Naive thymus-derived CD4-positive, alpha-beta T cell (primary cell): ENCODE measurements around the gene RIMS1. TPM values are rescaled to one million over a fixed set of nuclear protein-coding genes. Genes with fewer than 3 reads are reported as not detected.
"Not testable (repeated sequence)": the region's sequence is repeated elsewhere in the genome, so short reads cannot be mapped to it uniquely, and the experiment has no call there.

Source experiments
- ATAC-seq: fragments of 150-1000 bp; cut with Tn5 transposase; 2 replicates; pipeline ENCODE4 v1.10.0; 2021; ENCODE audit warnings: mild to moderate bottlenecking, moderate library complexity
- CTCF ChIA-PET: fragments of 350-600 bp; sonication (Branson Sonifier 250); formaldehyde crosslinking; loops from one replicate; lab custom pipeline; 2021; ENCODE audit warnings: antibody characterized with exemption; lab: Charles Lee
- POLR2A ChIA-PET: fragments of 350-600 bp; sonication (Branson Sonifier 250); formaldehyde crosslinking; loops from one replicate; lab custom pipeline; 2021; ENCODE audit warnings: antibody characterized with exemption, inconsistent platforms; lab: Charles Lee
- DNase-seq, 9 donors: peaks; one replicate each; pipeline versions ENCODE4 v3.0.0 to v3.0.0-alpha.2; 2020 to 2022; ENCODE audit warnings: mixed read lengths in 1 of 9
- H3K27ac ChIP-seq: one replicate; pipeline ENCODE4 v1.7.0; 2013; ENCODE audit warnings: mild to moderate bottlenecking, low read depth, low read length, moderate library complexity
- H3K27me3 ChIP-seq, 2 donors: one replicate each; pipeline ENCODE4 v1.7.0; 2013; ENCODE audit warnings: low read length in 2 of 2, mild to moderate bottlenecking in 2 of 2, moderate library complexity in 2 of 2; ENCODE audit not compliant: control insufficient read depth in 2 of 2, insufficient read depth in 2 of 2
- H3K36me3 ChIP-seq, 3 experiments: 1 replicate in 2 of 3; 2 replicates in 1 of 3; pipeline ENCODE4 v1.7.0; 2013; ENCODE audit warnings: low read length in 3 of 3, mild to moderate bottlenecking in 3 of 3, moderate library complexity in 1 of 3; ENCODE audit not compliant: insufficient read depth in 3 of 3, control insufficient read depth in 2 of 3
- H3K4me1 ChIP-seq, 2 donors: one replicate each; pipeline ENCODE4 v1.7.0; 2013; ENCODE audit warnings: low read length in 2 of 2, mild to moderate bottlenecking in 2 of 2, moderate library complexity in 1 of 2; ENCODE audit not compliant: control insufficient read depth in 2 of 2, insufficient read depth in 2 of 2
- H3K4me3 ChIP-seq: 2 replicates; pipeline ENCODE4 v1.7.0; 2013; ENCODE audit warnings: mild to moderate bottlenecking, low read length
- H3K9me3 ChIP-seq, 3 experiments: 1 replicate in 2 of 3; 2 replicates in 1 of 3; pipeline ENCODE4 v1.7.0; 2013; ENCODE audit warnings: low read length in 3 of 3; ENCODE audit not compliant: control insufficient read depth in 2 of 3
- H3K27ac Mint-ChIP-seq, 9 donors: one replicate each; pipeline ENCODE4 v1.8.0; 2020 to 2022; ENCODE audit warnings: mixed read lengths in 9 of 9, mild to moderate bottlenecking in 8 of 9, moderate library complexity in 5 of 9, inconsistent platforms in 2 of 9
- H3K27me3 Mint-ChIP-seq, 5 donors: one replicate each; pipeline ENCODE4 v1.8.0; 2021 to 2022; ENCODE audit warnings: mixed read lengths in 5 of 5, mild to moderate bottlenecking in 1 of 5
- H3K36me3 Mint-ChIP-seq, 5 donors: one replicate each; pipeline ENCODE4 v1.8.0; 2020 to 2022; ENCODE audit warnings: mixed read lengths in 5 of 5, mild to moderate bottlenecking in 3 of 5, inconsistent platforms in 1 of 5
- H3K4me1 Mint-ChIP-seq, 7 donors: one replicate each; pipeline ENCODE4 v1.8.0; 2020 to 2022; ENCODE audit warnings: mixed read lengths in 7 of 7, mild to moderate bottlenecking in 3 of 7, inconsistent platforms in 1 of 7
- H3K4me3 Mint-ChIP-seq, 10 donors: one replicate each; pipeline ENCODE4 v1.8.0; 2020 to 2022; ENCODE audit warnings: mild to moderate bottlenecking in 10 of 10, mixed read lengths in 10 of 10, moderate library complexity in 6 of 10, inconsistent platforms in 2 of 10
- H3K9me3 Mint-ChIP-seq, 11 donors: one replicate each; pipeline ENCODE4 v1.8.0; 2020 to 2022; ENCODE audit warnings: mixed read lengths in 11 of 11, mild to moderate bottlenecking in 4 of 11, inconsistent platforms in 1 of 11, moderate library complexity in 1 of 11
- intact Hi-C, 2 donors: fragments of 100-400 bp; cut with micrococcal nuclease; formaldehyde crosslinking; loops; one replicate each; pipeline ENCODE4 v1.15.1; 2023
- polyA plus RNA-seq, 2 donors: library from polyadenylated mRNA; unstranded; fragments of 300-500 nt; fragmentation: Illumina TruSeq; gene quantifications; one replicate each; pipeline ENCODE4 v1.2.3, GENCODE V29; 2021
- total RNA-seq, 6 experiments: library from RNA in 5 of 6; stranded (reverse) in 5 of 6; gene quantifications; 1 replicate in 5 of 6; 2 replicates in 1 of 6; pipeline ENCODE4 v1.2.3 and lab custom pipeline; 2021 to 2026

The RIMS1 gene
- total and polyA plus RNA-seq, 7 experiments from 2014 or later: not detected

DNA sequence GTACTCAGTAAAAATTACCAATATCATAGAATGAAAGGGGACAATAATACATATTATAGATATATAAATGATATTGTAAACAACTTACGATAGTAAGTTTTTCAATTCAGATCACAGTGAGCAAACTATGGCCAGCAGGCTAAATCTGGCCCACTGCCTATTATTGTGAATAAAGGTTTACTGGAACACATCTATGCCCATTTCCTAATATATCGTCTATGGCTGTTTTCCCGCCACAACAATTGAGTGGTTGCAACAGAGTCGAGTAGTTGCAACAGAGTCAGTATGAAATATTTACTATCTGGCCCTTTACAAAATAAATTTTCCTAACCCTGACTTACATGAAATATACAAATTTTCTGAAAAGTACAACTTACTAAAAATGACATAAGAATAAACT lies 438.2 kb downstream of the RIMS1 start:
- H3K4me1 ChIP-seq: no peaks in the 10 kb centered on the region
- intact Hi-C loops: no loop called here
- Mint-ChIP-seq H3K9me3 (no peaks in the 10 kb centered on the region), H3K4me1 (no peaks in the 10 kb centered on the region), H3K4me3 (no peak overlapping the region), H3K27ac (no peak overlapping the region), H3K27me3 (peaks cover 4 to 13% (median 5%) of the 10 kb centered on the region in 5 donors), H3K36me3 (no peaks in the 10 kb centered on the region)
- H3K36me3 ChIP-seq: no peaks in the 10 kb centered on the region
- no peak for DNase-seq
- no peaks in the 10 kb centered on the region for H3K9me3 ChIP-seq
- H3K27ac ChIP-seq: no peak overlapping the region
- POLR2A ChIA-PET: no interaction called here
- no peaks in the 10 kb centered on the region for H3K27me3 ChIP-seq
- CTCF ChIA-PET: no interaction called here
- H3K4me3 ChIP-seq: no peak overlapping the region
- no peak for ATAC-seq

DNA sequence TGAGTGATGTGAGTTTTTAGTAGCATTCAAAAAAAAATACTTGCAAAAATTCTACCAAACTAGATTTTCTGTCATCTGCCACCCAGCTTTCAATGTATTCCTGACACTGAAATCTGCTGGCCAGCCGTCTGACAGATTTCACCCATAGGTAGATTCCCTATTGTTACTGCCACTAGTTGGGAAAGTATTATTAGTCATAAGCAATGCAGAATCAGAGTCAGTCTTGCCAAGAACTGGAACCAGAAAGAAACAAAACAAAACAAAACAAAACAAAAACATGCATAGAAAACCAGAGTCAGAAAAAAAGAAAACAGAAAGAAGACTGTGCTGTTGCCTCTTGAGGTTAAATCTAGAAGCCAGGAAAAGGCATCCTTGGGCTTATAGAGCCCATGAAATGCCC lies 442.4 kb downstream of the RIMS1 start:
- no peaks in the 10 kb centered on the region for H3K9me3 ChIP-seq
- no peak overlapping the region for H3K27ac ChIP-seq
- no peak for ATAC-seq
- no peak overlapping the region for H3K27ac Mint-ChIP-seq
- intact Hi-C loops: no loop called here
- POLR2A ChIA-PET: no interaction called here
- H3K36me3 Mint-ChIP-seq: no peaks in the 10 kb centered on the region
- DNase-seq: no peak
- CTCF ChIA-PET: no interaction called here
- no peak overlapping the region for H3K4me3 ChIP-seq
- H3K4me1 ChIP-seq: no peaks in the 10 kb centered on the region
- no peaks in the 10 kb centered on the region for H3K36me3 ChIP-seq
- no peak overlapping the region for H3K4me3 Mint-ChIP-seq
- H3K9me3 Mint-ChIP-seq: peaks cover 0 to 3% (median 0%) of the 10 kb centered on the region in 11 donors
- H3K27me3 ChIP-seq: no peaks in the 10 kb centered on the region
- no peaks in the 10 kb centered on the region for H3K4me1 Mint-ChIP-seq
- peaks cover 0 to 13% (median 2%) of the 10 kb centered on the region in 5 donors for H3K27me3 Mint-ChIP-seq

- DNase-seq, H3K27ac ChIP-seq, intact Hi-C loops, H3K36me3 Mint-ChIP-seq, H3K27me3 ChIP-seq, H3K27me3 Mint-ChIP-seq, H3K4me3 Mint-ChIP-seq, POLR2A ChIA-PET, H3K27ac Mint-ChIP-seq, H3K4me3 ChIP-seq, H3K36me3 ChIP-seq, H3K4me1 ChIP-seq, CTCF ChIA-PET, H3K4me1 Mint-ChIP-seq, H3K9me3 ChIP-seq, ATAC-seq: not testable (repeated sequence)
- H3K9me3 Mint-ChIP-seq: peaks cover 0 to 14% (median 3%) of the 10 kb centered on the region in 11 donors
Measured at GRCh38 chr6:72335203-72335602, 448.9 kb downstream of the RIMS1 start.

GRCh38 chr6:72348926-72349325 lies 462.6 kb downstream of the RIMS1 start:
- Histone ChIP-seq H3K27ac (no peak overlapping the region), H3K4me1 (no peaks in the 10 kb centered on the region), H3K4me3 (no peak overlapping the region), H3K9me3 (no peaks in the 10 kb centered on the region), H3K27me3 (no peaks in the 10 kb centered on the region), H3K36me3 (no peaks in the 10 kb centered on the region)
- ATAC-seq: no peak
- ChIA-PET CTCF (no interaction called here), POLR2A (no interaction called here)
- Mint-ChIP-seq H3K4me1 (no peaks in the 10 kb centered on the region), H3K4me3 (no peak overlapping the region), H3K27ac (no peak overlapping the region), H3K36me3 (no peaks in the 10 kb centered on the region), H3K9me3 (peaks cover 0 to 2% (median 0%) of the 10 kb centered on the region in 11 donors), H3K27me3 (peaks cover 0 to 12% (median 6%) of the 10 kb centered on the region in 5 donors)
- DNase-seq: no peak
- intact Hi-C loops: no loop called here

- H3K27ac ChIP-seq: no peak overlapping the region
- no peaks in the 10 kb centered on the region for H3K36me3 Mint-ChIP-seq
- ChIA-PET CTCF (no interaction called here), POLR2A (no interaction called here)
- H3K27me3 ChIP-seq: no peaks in the 10 kb centered on the region
- peaks cover 0 to 2% (median 0%) of the 10 kb centered on the region in 11 donors for H3K9me3 Mint-ChIP-seq
- no peak overlapping the region for H3K27ac Mint-ChIP-seq
- ATAC-seq: no peak
- H3K36me3 ChIP-seq: no peaks in the 10 kb centered on the region
- H3K27me3 Mint-ChIP-seq: peaks cover 0 to 12% (median 6%) of the 10 kb centered on the region in 5 donors
- no peak overlapping the region for H3K4me3 ChIP-seq
- H3K9me3 ChIP-seq: no peaks in the 10 kb centered on the region
- H3K4me1 ChIP-seq: no peaks in the 10 kb centered on the region
- H3K4me3 Mint-ChIP-seq: no peak overlapping the region
- H3K4me1 Mint-ChIP-seq: no peaks in the 10 kb centered on the region
- intact Hi-C loops: no loop called here
- no peak for DNase-seq
Measured at GRCh38 chr6:72350296-72350881, 464.0 kb downstream of the RIMS1 start.

DNA sequence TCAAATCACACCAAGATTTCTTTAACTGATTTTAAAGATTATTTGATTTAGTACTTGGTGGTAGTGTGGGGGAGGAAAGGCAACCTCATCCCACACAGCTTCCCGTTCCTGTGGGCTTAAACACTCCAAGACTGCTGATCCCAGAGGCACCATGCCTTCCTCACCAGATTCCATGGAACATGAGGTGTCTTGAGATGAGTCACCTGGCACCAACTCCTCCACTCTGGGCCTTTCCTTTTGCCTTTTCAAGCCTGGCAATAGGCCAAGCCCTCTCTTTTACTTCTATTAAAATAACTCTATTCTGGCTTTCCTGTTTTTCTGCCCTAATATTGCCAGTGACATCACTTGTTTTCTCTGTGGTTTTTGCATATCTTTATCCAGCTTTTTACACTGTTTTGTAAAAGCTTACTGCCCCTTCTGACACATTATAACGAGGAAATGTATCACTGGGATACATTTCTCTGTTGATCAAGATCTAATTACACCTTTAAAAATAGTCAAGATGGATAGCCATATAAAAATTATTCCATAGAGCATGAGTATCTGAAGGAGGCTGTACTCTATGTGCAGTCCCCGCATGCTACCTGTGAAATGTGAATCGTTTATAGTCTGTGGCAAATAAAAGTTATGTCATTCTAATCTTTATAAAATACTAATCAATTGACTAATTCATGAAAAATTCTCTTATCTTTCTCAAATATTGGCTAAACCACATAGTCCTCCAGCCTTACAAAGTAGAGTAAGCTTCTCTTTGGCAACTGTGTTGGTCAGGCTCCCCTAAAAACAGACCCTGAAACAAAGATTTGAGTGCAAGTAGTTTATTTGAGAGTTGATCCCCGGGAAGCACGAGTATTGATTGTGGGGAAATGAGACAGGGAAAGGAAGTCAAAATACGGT lies 477.7 kb downstream of the RIMS1 start:
- H3K27me3 Mint-ChIP-seq: peaks cover 5 to 29% (median 14%) of the 10 kb centered on the region in 5 donors
- intact Hi-C loops: no loop called here
- ChIA-PET CTCF (no interaction called here), POLR2A (interaction anchor here (0.6 kb wide), 1 partner anchor 902 kb away, joined by 3 read pairs; no protein-coding TSS in a partner anchor)
- H3K27ac Mint-ChIP-seq: no peak overlapping the region
- H3K36me3 Mint-ChIP-seq: no peaks in the 10 kb centered on the region
- no peak for DNase-seq
- Histone ChIP-seq H3K27ac (no peak overlapping the region), H3K36me3 (no peaks in the 10 kb centered on the region), H3K27me3 (no peaks in the 10 kb centered on the region), H3K4me1 (no peaks in the 10 kb centered on the region), H3K9me3 (no peaks in the 10 kb centered on the region), H3K4me3 (no peak overlapping the region)
- no peak for ATAC-seq
- H3K4me3 Mint-ChIP-seq: no peak overlapping the region
- H3K9me3 Mint-ChIP-seq: no peaks in the 10 kb centered on the region
- H3K4me1 Mint-ChIP-seq: no peaks in the 10 kb centered on the region
